GM21381 (cell line): ENCODE data around the gene SGCA.

Source experiments
- ATAC-seq: cut with Tn5 transposase; IDR thresholded peaks from one replicate; pipeline ENCODE4 v1.9.1; 2021; ENCODE audit warnings: mild to moderate bottlenecking, moderate library complexity; ENCODE audit not compliant: unreplicated experiment

The SGCA gene

DNA sequence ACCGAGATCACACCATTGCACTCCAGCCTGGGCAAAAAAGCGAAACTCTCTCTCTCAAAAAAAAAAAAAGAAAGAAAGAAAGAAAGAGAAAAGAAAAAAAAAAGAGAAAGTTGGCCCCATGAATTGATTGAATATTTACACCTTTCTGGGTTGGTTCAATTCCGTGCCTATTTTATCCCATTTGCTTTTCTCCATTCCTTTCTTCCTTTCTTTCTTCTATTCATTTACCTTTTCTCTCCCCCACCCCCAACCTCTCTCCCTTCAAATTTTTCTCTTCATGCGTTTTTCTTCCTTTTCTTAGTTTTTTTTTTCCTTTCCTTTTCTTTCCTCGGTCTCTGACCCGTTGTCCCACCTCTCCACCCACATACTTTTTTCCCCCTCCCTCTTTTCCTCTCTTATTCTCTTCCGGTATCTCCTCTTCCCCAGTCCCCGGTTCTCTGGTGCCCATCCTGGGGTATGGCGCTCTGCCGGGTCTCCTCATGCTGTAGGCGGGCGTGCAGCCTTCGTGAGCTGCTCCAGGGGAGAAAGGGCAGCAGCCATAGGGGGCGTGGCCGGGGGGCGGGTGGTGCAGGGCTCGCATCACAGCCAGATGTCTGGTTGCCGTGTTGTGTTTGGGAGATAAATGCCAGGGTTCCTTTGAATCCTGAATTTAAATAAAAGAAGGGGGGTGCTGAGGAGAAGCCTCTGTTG, 40.9 kb downstream of the SGCA start:
- no peak for ATAC-seq

DNA sequence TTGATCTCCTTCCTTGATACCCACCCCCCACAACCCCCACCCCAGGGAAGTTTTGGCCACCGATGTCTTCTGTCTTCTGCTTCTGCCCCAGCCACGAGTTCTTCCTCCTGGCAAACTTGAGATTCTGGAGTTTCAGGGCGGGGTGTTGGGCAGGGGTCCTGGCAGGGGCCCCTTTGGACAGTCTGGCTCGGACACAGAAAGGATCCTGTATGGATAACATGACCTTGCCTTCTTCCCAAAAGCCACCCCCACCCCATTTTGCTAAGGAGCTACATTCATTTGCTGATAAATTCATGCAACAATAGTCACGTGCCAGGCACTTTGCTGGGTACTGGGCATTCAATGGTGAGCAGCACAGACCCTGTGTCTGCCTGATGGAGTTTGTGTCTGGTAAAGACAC, 41.5 kb downstream of the SGCA start:
- no peak for ATAC-seq

DNA sequence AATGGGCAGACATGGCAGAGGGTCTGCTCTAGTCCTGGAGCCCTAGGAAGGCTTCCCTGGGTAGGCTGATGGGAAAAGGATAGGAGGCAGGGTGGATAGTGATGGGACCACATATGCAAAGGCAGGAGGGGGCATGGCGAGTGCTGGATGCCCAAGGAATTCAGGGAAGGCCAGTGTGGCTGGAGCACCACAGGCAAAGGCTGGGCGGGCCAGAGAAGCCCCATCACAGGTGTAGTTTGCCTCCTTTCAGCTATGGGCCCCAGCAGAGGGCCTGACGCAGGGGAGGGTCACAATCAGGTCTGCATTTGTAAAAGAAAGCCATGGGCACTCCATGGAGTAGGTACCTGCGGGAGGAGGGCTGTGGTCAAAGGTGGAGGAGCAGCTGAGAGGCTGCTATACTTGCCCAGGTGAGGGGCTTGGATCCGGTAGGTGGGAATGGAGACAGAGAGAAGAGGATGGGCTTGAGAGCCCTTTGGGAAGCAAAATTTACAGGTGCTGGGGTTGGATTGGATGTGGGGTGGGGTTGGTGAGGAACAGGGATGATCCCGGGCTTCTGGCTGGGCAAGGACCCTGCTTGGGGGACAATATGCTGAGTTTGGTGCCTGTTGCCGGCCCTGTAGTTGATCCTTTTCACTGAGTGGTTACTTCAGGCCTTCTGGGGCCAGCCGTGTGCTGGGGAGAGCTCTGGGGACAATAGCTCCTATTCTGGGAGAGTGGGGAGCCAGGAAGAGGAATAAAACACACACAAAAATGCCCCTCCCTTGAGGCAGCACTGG, 42.2 kb downstream of the SGCA start:
- no peak for ATAC-seq

DNA sequence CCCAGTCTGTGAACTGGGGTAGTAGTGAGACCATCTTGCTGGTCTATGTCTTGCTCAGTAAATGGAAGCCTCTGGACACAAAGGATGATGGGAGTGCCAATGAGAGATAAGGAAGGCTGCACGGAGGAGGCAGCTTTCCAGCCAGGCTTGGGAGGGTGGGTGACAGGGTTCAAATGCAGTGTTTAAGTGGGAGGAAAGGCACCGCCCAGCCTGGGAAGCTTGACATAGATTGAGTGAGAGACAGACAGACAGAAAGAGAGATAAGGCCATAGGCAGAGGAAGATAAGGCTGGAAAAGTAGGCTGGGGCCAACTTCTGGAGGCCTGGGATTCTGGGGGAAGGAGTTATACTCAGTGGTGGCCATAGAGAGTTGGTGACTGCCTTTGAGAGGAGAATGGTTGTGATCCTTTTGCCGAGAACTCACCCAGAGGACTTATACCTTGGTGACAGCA, 42.8 kb downstream of the SGCA start:
- no peak for ATAC-seq

DNA sequence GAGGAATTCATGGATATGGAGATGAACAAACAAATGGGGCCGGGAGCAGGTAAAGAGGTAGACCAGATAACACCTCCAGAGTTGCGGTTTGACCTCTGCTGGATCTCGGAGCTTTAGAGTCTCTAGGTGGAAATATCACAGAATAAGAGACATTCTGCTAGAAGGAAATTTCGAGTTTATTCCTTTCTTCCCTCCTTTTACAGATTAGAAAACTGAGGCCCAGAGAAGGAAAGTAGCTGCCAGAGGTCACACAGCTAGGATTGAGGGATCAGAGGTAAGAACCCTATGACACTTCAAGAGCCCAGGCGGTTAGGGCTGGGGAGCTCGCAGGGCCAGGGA, 43.3 kb downstream of the SGCA start:
- ATAC-seq = no peak

DNA sequence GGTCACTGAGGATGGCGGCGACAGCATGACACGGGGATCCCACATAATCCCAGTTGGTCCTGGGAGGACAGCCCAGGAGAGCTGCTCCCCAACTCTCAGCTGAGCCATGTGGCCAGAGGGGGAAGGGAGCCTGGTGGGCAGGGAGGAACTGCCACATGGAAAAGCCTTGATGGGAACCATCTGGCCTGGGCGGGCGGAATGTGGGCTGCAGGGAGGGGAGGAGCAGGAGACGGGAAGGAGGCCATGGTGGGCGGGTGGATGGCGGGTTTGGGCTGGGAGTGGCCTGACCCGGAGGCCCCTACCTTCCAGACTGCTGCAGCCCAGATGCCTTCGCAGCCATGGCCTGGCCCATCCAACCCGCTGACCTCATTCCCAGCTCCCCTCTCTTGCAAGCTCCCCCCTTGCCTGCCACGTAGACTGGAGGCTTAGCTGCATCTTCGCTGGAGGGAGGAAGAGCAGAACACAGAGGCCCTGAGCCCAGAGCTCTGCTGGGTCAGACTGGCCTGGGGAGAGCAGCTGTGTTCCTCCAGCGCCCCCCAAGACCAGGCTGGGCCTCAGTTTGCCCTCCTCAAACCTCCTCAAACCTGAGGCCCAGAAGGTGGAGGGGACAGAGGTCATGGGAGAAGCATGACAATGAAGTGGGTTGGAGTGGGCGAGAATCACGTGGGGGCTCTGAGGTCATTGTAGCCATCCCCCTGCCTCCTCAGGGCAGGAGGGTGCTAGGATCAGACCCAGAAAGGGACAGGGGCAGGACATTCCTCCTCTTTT, 43.9 kb downstream of the SGCA start:
- ATAC-seq = no peak

DNA sequence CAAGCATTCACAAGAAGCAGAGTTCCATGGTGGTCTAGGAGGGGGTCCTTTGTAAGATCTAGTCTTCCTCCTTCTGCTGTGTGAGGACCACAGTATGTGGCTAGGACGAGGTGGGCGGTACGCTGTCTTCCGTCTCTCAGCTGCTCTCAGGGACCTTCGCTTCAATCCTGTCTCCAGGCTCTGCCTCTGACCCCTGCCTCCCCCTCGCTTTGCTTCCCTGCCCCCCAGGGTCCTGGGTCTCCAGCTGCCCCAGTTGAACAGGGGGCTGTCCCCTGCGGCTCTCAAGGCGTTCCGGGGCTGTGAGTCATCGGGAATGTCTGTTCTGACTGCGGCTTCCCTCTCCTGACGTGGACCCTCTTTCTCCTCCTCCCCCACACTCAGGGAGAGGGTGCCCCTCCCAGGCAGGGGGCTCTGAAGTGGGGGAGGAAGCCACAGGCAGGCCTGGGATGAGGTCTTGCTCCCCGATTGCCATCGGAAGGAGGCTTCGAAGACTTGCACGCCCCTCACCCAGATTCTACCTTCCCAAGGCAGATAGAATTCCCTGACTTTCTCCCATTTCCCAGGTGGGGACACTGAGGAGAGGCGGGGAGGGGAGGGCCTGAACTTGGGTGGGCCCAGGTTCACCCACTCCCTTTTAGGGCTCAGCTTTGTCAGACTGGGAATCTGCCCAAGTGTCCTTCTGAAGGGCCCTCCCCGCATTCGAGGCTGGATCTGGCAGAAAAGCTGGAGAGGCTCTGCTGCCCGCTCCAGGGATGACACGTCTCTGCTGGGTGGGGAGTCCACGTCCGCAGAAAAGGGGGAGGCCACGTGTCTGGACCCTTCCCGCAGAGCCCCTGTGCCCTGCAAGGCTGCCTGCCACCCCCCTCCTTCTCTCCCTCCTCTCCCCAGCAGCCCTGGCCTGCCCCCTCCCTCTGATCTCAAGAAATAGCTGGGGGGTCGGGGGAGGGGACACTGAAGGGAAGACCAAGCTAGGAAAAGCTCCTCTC, 44.7 kb downstream of the SGCA start:
- ATAC-seq = no peak

DNA sequence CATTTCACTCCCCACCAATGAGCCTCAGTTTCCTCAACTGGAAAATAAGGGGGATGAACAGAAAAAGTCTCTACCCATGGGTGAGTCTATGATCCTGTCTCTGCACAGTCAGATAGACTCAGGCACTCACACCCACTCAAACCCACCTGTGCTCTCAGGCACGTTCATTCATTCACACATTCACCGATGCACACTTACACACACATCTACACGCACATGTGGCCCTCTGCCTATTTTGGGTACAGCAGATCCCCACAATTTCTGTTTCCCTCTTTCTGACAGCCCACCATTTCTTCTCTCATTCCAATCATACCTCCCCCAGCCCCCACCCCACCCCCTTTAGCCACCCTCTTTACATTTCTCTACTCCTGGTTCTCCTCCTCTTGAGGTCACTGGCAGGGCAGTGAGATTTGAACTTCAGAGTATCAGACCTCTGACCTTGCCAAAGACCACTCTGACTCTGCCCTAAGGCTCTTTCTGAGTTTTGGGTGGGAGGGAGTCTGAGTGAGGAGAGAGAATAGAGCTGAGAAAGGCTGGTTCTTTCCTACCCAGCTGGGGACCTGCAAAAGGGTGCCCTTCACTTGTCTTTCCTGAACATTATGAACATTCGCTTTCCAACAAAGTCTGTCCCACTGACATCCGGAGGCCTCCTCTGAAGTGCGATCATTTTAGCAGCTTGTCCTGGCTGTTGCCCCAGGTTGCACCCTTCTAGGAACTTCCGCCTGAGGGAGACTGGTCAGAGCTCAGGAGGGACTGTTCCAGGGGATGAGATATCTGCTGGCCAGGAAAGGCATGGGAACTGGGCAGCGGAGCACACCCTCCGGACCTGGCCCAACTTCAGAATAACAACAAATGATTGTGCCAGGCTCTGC, 45.7 kb downstream of the SGCA start:
- ATAC-seq = no peak

DNA sequence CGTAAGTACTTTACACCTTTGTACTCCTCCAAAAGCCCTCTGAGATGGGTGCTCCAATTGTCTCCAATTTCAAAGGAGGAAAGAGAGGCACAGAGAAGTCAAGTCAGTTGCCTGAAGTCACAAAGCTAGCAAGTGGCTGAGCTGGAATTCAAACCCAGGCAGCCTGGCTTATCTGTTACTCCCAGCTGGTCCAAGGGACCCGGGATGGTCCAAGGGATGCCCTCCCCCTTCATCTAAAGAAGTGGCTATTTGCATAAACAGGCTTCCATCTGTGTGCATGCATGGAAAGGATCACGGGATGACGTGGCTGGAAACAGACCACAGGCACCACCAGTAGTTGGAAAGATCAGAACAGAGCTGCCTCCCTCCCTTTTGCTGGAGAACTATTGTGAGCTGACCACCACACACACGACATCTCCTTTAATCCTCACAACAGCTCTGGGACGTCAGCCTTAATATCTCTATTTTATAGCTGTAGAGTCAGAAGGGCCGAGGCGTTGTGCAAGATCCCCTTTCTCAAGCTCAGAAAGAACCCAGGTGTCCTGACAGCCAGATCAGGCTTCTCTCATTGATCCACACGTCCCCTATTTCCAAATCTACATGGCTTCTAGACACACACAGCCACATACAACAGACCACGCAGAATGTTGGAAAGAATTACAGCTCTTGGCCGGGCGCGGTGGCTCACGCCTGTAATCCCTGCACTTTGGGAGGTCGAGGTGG, 46.5 kb downstream of the SGCA start:
- ATAC-seq = no peak

DNA sequence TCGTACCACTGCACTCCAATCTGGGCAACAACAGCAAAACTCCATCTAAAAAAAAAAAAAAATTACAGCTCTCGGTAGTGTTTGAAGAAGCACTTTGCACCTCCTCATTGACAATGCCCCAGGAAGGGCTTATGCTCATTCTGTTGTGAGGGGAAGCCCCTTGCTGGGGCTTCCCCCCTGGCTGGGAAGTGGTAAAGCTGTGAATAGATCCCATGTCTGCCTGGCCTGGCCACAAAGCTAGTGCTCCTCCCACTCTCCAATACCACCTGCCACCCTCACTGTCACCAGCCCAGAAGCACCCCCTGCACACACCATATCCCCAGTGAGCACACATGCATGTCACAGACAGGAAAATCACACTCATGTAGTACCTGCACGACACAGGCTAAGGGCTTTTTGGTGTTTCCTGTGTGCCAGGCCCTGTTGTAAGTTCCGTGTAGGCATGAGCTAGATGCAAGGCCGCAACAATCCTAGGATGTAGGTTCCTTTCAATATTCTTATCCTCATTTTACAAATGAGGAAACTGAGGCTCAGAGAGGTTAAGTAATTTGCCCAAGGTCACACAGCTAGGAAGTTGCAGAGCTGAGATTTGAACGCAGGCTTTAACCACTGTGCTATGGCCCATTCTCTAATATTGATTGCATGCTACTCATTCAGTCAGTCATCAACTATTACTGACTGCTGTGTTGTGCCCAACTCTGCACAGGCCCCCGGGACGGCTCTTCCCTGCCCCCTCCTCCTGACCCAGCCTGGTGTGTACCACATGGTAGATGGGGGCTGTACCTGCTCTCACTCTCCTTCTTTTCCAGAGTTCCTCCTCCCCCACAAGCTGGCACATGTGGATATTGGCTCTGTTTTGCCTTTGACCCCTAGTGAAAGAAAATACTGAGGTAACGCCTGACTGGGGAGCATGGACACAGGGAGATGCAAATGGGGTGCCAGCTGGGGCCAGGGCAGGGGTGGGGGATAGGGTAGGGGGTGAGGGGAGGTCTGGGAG, 47.5 kb downstream of the SGCA start:
- ATAC-seq = peak; percentile 84

DNA sequence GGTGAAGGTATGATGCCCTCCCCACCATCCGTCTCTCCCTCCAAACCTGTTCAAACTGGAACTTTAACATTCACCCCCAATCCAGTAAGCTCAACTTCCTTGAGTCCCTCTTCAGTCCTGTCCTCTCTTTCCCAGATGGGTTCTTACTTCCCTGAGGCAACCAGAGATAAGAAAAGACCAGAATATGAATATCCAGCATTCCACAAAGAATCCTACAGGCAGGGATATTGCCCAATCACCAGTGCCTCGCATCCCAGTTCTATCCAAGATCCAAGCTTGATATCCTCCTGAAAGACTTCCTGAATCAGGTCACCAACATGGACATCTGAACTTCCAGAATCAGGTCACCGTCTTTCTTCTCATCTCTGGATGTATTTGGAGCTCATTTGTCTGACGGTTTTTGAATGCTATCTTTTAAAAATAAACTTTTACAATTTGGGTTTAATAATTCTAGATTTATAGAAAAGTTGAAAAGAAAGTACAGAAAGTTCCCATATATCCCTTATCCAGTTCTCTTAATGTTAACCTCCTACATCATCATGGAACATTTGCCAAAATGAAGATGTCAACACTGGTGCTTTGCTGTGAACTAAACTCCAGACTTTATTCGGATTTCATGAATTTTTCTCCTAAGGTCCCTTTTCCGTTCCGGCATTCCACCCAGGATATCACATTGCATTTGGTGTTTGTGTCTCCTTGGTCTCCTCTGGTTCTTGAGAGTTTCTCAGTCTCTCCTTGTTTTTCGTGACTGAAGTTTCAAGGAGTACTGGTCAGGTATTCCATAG, 49.4 kb downstream of the SGCA start:
- ATAC-seq = no peak

DNA sequence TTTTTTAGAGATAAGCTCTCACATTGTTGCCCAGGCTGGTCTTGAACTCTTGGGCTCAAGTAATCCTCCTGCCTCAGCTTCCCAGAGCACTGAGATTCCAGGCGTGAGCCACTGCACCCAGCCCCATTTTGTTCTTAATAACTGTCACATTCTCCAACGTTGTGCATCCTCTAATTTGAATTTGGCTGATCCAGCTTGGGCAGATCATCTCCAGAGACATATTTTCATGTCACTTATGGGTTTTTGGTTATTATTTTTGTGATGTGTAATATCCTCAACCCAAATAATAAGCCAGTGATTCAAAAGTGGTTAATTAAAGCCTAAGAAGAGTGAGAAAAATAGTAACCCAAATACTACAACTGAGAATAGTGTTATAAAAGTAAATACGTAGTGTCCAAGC, 51.8 kb downstream of the SGCA start:
- no peak for ATAC-seq

DNA sequence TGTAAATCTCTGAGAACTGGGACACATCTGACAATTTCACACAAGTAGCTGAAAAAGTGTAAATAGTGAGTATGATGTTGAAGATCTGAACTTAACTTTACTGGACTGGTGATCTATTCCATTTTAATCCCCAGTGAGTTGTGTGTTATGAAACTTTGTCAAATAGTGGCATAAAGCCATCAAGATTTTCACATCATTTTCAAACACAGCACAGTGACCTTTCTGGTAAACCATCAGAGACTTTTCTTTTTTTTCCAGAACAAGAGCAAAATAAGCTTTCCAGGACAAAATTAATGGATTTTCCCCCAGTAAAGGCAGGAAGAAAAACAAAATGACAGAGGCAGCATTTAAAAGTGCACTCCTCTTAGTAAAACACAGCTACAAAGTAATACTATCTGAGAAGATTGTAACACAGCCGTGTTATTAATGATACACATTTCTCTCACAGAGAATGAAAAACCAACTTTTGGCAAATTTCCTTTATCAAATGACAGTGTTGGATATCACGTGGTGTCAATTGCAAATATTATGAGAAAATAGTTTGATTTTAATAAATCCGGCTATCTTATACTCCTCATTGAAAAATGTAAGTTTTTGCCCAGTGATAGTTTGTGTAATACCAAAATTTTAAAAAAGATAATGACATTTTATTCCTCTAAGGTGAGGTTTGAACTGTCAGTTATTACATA, 52.4 kb downstream of the SGCA start:
- ATAC-seq = no peak

DNA sequence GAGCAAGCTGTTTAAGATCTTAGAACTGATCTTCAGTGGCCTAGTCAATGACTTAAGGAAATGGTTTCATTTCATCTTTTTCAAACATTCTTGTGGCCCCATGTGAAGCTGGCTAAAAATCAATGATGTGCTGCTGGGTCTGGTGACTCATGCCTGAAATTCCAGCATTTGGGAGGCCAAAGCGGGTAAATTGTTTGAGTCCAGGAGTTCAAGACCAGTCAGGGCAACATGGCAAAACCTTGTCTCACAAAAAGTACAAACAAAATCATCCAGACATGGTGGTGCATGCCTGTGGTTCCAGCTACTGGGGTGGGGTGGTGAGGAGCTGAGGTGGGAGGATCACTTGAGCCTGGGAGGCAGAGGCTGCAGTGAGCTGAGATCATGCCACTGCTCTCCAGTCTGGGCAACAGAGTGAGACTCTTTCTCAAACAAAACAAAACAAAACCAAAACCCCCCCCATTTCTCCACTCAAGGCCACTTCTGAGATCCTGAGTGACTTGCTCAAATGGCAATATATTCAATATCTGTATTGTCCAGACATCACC, 53.0 kb downstream of the SGCA start:
- no peak for ATAC-seq

DNA sequence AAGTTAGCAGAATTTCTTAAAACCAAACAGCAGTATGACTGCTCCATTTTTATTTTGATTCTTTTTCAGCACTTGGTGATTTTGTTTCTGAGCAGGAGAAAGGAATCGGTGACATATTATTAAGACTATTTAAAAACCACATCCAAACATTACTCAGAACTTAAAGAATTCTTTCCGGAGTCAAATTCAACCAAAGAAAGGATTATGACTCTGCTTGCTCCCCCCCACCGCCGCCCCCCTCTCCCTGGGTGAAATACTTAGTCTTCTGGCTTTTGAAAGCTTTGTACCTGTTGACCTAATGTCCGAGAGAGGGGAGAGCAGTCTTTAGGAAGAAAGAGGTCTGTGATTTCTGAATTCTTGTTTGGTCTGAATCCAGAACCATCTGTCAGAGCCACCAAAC, 53.5 kb downstream of the SGCA start:
- no peak for ATAC-seq

DNA sequence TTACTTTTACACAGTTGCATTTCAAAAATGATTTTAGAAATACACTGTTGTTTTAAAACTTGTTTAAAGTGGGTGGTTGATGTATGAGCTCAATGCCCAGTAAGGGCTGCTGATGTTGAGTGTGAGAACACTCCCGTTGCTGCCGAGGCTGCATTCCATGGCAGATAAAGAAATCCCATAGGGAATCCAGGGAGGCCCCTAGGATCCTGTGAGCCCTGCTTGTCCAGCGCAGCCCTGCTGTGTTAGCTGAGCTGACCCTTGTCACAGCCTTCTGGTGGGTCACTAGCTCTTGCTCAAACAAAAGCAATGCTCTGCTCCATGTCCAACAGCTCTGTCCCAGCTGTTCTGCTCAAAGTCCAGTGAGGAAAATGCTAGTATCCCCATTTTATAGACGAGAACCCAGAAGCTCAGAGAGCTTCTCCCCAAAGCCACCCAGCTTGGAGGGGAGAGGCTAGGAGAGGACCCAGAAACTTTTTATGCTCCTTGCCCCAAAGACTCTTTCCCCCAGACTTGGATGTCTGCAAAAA, 54.2 kb downstream of the SGCA start:
- no peak for ATAC-seq
